IMR-90 (cell line): Measurements from ENCODE around the gene SOX8. TPM values are rescaled to one million over a fixed set of nuclear protein-coding genes. Genes with fewer than 3 reads are reported as not detected.

ENCODE experiments used
- ATAC-seq: fragments of 200-7000 bp; cut with Tn5 transposase; 2 replicates; pipeline ENCODE4 v1.9.1; 2020; ENCODE audit warnings: low read depth, mild to moderate bottlenecking, moderate library complexity
- BruUV-seq: library from RNA; stranded (reverse); fragments of 400-500 nt; replicated peaks from 2 replicates; lab custom pipeline; 2021; lab: Mats Ljungman, UMichigan
- CTCF ChIA-PET: fragments of 300-600 bp; formaldehyde crosslinking; extraction: SDS; loops from one replicate; lab custom pipeline; 2021; ENCODE audit warnings: antibody characterized with exemption; lab: Yijun Ruan, JAX
- POLR2A ChIA-PET: fragments of 300-600 bp; sonication (Branson Sonifier 250); formaldehyde crosslinking; loops from one replicate; lab custom pipeline; 2022; ENCODE audit warnings: antibody characterized with exemption; ENCODE audit not compliant: unreplicated experiment; lab: Charles Lee
- DNase-seq: peaks from one replicate; pipeline ENCODE4 v3.0.0; 2013
- H2AFZ ChIP-seq: replicated peaks from 2 replicates; pipeline ENCODE3; 2013; ENCODE audit warnings: low read length, mild to moderate bottlenecking; ENCODE audit not compliant: poor library complexity
- H2AK5ac ChIP-seq: 2 replicates; pipeline ENCODE4 v1.6.1; 2013; ENCODE audit warnings: low read depth, low read length, inconsistent platforms
- H2AK9ac ChIP-seq: replicated peaks from 2 replicates; pipeline ENCODE3; 2013; ENCODE audit warnings: mild to moderate bottlenecking, low read depth, low read length, moderate library complexity; ENCODE audit not compliant: poor library complexity
- H2BK120ac ChIP-seq: 2 replicates; pipeline ENCODE4 v1.6.1; 2013; ENCODE audit warnings: low read depth, low read length, inconsistent platforms
- H2BK15ac ChIP-seq: 3 replicates; pipeline ENCODE4 v1.6.1; 2013; ENCODE audit warnings: low read depth, low read length, inconsistent platforms
- H2BK20ac ChIP-seq: 2 replicates; pipeline ENCODE4 v1.6.1; 2013; ENCODE audit warnings: low read depth, mild to moderate bottlenecking, inconsistent platforms, low read length, moderate library complexity
- H2BK5ac ChIP-seq: 2 replicates; pipeline ENCODE4 v1.6.1; 2013; ENCODE audit warnings: mild to moderate bottlenecking, low read depth, low read length, inconsistent platforms; ENCODE audit not compliant: poor library complexity, severe bottlenecking
- H3K14ac ChIP-seq: replicated peaks from 2 replicates; pipeline ENCODE4 v1.6.1; 2013; ENCODE audit warnings: low read depth, low read length, inconsistent platforms
- H3K18ac ChIP-seq: 2 replicates; pipeline ENCODE4 v1.6.1; 2013; ENCODE audit warnings: low read depth, low read length, control low read depth
- H3K23ac ChIP-seq: 2 replicates; pipeline ENCODE4 v1.6.1; 2013; ENCODE audit warnings: low read depth, low read length, inconsistent platforms
- H3K27ac ChIP-seq: 2 replicates; pipeline ENCODE4 v1.5.1; 2013; ENCODE audit warnings: mild to moderate bottlenecking, control low read depth, low read length; ENCODE audit not compliant: insufficient read depth
- H3K27me3 ChIP-seq: 2 replicates; pipeline ENCODE4 v1.6.1; 2013; ENCODE audit warnings: low read length; ENCODE audit not compliant: control insufficient read depth, insufficient read depth
- H3K36me3 ChIP-seq: 2 replicates; pipeline ENCODE4 v1.6.1; 2013; ENCODE audit warnings: low read length, mixed read lengths; ENCODE audit not compliant: control insufficient read depth, insufficient read depth
- H3K4ac ChIP-seq: 2 replicates; pipeline ENCODE4 v1.6.1; 2013; ENCODE audit warnings: low read depth, low read length, inconsistent platforms
- H3K4me1 ChIP-seq: 2 replicates; pipeline ENCODE4 v1.6.1; 2013; ENCODE audit warnings: low read length, mixed read lengths; ENCODE audit not compliant: control insufficient read depth, insufficient read depth
- H3K4me2 ChIP-seq: 2 replicates; pipeline ENCODE4 v1.6.1; 2013; ENCODE audit warnings: low read depth, mild to moderate bottlenecking, control low read depth, low read length, moderate library complexity
- H3K4me3 ChIP-seq: 2 replicates; pipeline ENCODE4 v1.5.1; 2013; ENCODE audit warnings: low read depth, mild to moderate bottlenecking, control low read depth, low read length, moderate library complexity; ENCODE audit not compliant: insufficient read depth
- H3K56ac ChIP-seq: 2 replicates; pipeline ENCODE4 v1.6.1; 2013; ENCODE audit warnings: low read length, inconsistent platforms; ENCODE audit not compliant: insufficient read depth; ENCODE audit errors: extremely low read depth
- H3K79me1 ChIP-seq, 2 experiments: 2 replicates each; pipeline ENCODE4 v1.6.1; 2013; ENCODE audit warnings: low read length in 2 of 2, inconsistent platforms in 1 of 2, low read depth in 1 of 2
- H3K9ac ChIP-seq: 2 replicates; pipeline ENCODE4 v1.6.1; 2013; ENCODE audit warnings: low read depth, low read length, control low read depth
- H3K9me1 ChIP-seq: 2 replicates; pipeline ENCODE4 v1.6.1; 2013; ENCODE audit warnings: low read length, inconsistent platforms; ENCODE audit not compliant: insufficient read depth
- H3K9me3 ChIP-seq: 2 replicates; pipeline ENCODE4 v1.6.1; 2013; ENCODE audit warnings: low read length; ENCODE audit not compliant: control insufficient read depth, insufficient read depth
- H4K20me1 ChIP-seq: 2 replicates; pipeline ENCODE4 v1.6.1; 2013; ENCODE audit warnings: low read length, inconsistent platforms; ENCODE audit not compliant: insufficient read depth
- H4K5ac ChIP-seq: 2 replicates; pipeline ENCODE4 v1.6.1; 2013; ENCODE audit warnings: mild to moderate bottlenecking, low read depth, low read length, control low read depth
- H4K8ac ChIP-seq, 2 experiments: 2 replicates each; pipeline ENCODE4 v1.6.1; 2013; ENCODE audit warnings: low read depth in 2 of 2, low read length in 2 of 2, control low read depth in 1 of 2, inconsistent platforms in 1 of 2
- H4K91ac ChIP-seq: 2 replicates; pipeline ENCODE4 v1.6.1; 2013; ENCODE audit warnings: low read depth, low read length, inconsistent platforms; ENCODE audit not compliant: insufficient read depth
- FOS ChIP-seq: fragments of 150-350 bp; IDR thresholded peaks from 2 replicates; pipeline ENCODE4 v1.6.1; 2016; ENCODE audit warnings: low read depth, low read length
- MAFK ChIP-seq: IDR thresholded peaks from 2 replicates; pipeline ENCODE4 v1.6.1; 2012; ENCODE audit warnings: low read depth, low read length, improper control_type of control experiment
- RFX5 ChIP-seq: IDR thresholded peaks from 2 replicates; pipeline ENCODE4 v1.8.0; 2012; ENCODE audit warnings: low read depth, mild to moderate bottlenecking, low read length, moderate library complexity
- WGBS, 2 experiments: methylation state at CpG; one replicate each; pipeline versions ENCODE4 v1.1.5 to v1.1.7; 2013; ENCODE audit warnings: missing lambda C conversion rate in 2 of 2; ENCODE audit not compliant: insufficient read length in 1 of 2; ENCODE audit errors: extremely low coverage in 2 of 2; 5-methylcytosine and 5-hydroxymethylcytosine counted together
- dilution Hi-C: fragments of 300-500 bp; cut with HindIII; formaldehyde crosslinking; loops from one replicate; pipeline ENCODE4 v1.14.3; 2018; ENCODE audit warnings: low sequenced_read_pairs; ENCODE audit not compliant: unreplicated experiment
- in situ Hi-C: fragments of 300-500 bp; cut with MboI; formaldehyde crosslinking; loops from 3 replicates; pipeline ENCODE4 v1.14.3; 2019; ENCODE audit warnings: low sequenced_read_pairs, inconsistent platforms, mixed read lengths
- intact Hi-C: fragments of 100-400 bp; cut with micrococcal nuclease; formaldehyde crosslinking; loops from 2 replicates; pipeline ENCODE4 v1.10.0; 2022
- polyA plus RNA-seq, 3 experiments: library from polyadenylated mRNA; depleted of rRNA; stranded (reverse); fragments of >200 nt; gene quantifications; 2 replicates each; pipeline ENCODE4 v1.2.3, GENCODE V29; 2012; ENCODE audit warnings: low replicate concordance in 1 of 3
- total RNA-seq: library from RNA; depleted of rRNA; stranded (reverse); fragments of >200 nt; gene quantifications from 2 replicates; pipeline ENCODE4 v1.2.3, GENCODE V29; 2012
- TF ChIP-seq, protein P1 (sequence below): fragments of 150-350 bp; IDR thresholded peaks from 2 replicates; pipeline ENCODE4 v1.6.1; 2016; ENCODE audit warnings: low read depth, mild to moderate bottlenecking, low read length, moderate library complexity, borderline replicate concordance

The SOX8 gene
- total and polyA plus RNA-seq, 2 of the 4 experiments (the other 2 are of a cell fraction): under 0.01 to 0.26 TPM

DNA sequence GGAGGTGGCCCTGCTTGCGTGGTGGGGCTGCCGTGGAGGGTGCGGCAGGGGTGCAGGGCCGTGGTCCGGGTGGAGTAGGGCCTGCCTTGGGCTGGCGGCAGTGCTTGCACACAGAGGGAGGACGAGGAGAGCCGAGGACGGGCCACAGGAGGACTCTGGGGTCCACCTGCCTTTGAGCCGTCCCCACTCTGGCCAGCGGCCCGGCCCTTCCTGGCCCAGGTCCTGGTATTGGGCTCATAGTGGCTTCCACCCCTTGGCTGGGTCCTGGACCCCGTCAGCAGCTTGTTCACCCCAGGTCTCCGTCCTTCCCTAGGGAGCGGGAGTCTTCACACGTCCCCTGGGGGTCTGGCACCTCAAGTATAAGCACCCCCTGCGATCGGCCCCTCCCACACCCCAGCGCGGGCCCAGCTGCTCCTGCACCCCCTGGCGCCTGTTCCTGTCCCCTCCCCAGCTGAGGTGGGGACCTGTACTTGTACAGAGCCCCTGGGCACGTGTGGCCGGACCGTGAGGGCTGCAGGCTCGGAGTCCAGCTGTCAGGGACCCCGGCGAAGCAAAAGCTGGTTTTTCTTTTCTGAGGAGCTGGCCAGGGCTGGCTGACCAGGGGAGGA lies 40.1 kb downstream of the SOX8 start:
- Histone ChIP-seq H3K9me3 (no peaks in the 10 kb centered on the region), H3K27me3 (peaks cover 44% of the 10 kb centered on the region), H2BK5ac (no peak overlapping the region), H3K9me1 (no peaks in the 10 kb centered on the region), H2BK15ac (no peak overlapping the region), H4K5ac (no peak overlapping the region), H3K4me2 (no peak overlapping the region), H2AK5ac (no peak overlapping the region), H3K18ac (no peak overlapping the region), H2BK120ac (no peak overlapping the region), H3K27ac (no peak overlapping the region), H2AK9ac (peak overlapping the region; percentile 28), H3K9ac (no peak overlapping the region), H4K8ac (no peak overlapping the region), H3K56ac (no peak overlapping the region), H2AFZ (no peak overlapping the region), H3K14ac (no peak overlapping the region), H3K36me3 (no peaks in the 10 kb centered on the region), H2BK20ac (no peak overlapping the region), H4K91ac (no peak overlapping the region), H3K4me1 (no peaks in the 10 kb centered on the region), H3K4ac (no peak overlapping the region), H3K23ac (no peak overlapping the region), H4K20me1 (peaks cover 2% of the 10 kb centered on the region), H3K79me1 (no peaks in the 10 kb centered on the region), H3K4me3 (no peak overlapping the region)
- ATAC-seq: no peak
- DNase-seq: no peak
- POLR2A ChIA-PET: no interaction called here
- dilution Hi-C loops (no loop called here), intact Hi-C loops (no loop called here), in situ Hi-C loops (no loop called here)
- WGBS, 2 experiments: 78% methylated on average over 12 of the region's 27 CpGs; no CpG with 5 or more reads in 1 of the 2 experiments
- BruUV-seq: no TSS peak
- CTCF ChIA-PET: no interaction called here
- no peak for TF ChIP-seq FOS
- TF ChIP-seq MAFK: no peak
- TF ChIP-seq, protein P1, sequence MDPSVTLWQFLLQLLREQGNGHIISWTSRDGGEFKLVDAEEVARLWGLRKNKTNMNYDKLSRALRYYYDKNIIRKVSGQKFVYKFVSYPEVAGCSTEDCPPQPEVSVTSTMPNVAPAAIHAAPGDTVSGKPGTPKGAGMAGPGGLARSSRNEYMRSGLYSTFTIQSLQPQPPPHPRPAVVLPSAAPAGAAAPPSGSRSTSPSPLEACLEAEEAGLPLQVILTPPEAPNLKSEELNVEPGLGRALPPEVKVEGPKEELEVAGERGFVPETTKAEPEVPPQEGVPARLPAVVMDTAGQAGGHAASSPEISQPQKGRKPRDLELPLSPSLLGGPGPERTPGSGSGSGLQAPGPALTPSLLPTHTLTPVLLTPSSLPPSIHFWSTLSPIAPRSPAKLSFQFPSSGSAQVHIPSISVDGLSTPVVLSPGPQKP: no peak
- no peak for TF ChIP-seq RFX5
